DMS 273 (cell line): ENCODE data around the gene FNDC5.

Experiments used
- DNase-seq: peaks from one replicate; lab custom pipeline; 2025; ENCODE audit not compliant: unreplicated experiment; lab: John Stamatoyannopoulos, UW

The FNDC5 gene

GRCh38 chr1:32885676-32886003 lies 14.9 kb upstream of the FNDC5 start:
- DNase-seq, result peak; percentile 75

- peak; percentile 95 for DNase-seq
These were observed 14.0 kb upstream of the FNDC5 start for GRCh38 chr1:32884726-32885125.

- peak; percentile 43 for DNase-seq
These were observed 13.3 kb upstream of the FNDC5 start for GRCh38 chr1:32884032-32884372.

- DNase-seq, result peak; percentile 59
These were observed 12.8 kb upstream of the FNDC5 start for GRCh38 chr1:32883338-32884031.

- DNase-seq, result peak; percentile 96
These were observed 11.4 kb upstream of the FNDC5 start for GRCh38 chr1:32881871-32882850.

GRCh38 chr1:32881291-32881690 lies 10.6 kb upstream of the FNDC5 start:
- peak; percentile 44 for DNase-seq

GRCh38 chr1:32878637-32879041 lies 7.9 kb upstream of the FNDC5 start:
- DNase-seq, result peak; percentile 54

- DNase-seq, result peak; percentile 82
These were observed 7.5 kb upstream of the FNDC5 start for GRCh38 chr1:32878183-32878582.

- DNase-seq, result peak; percentile 81
These were observed 6.7 kb upstream of the FNDC5 start for GRCh38 chr1:32877211-32878110.

- DNase-seq, result peak; percentile 81
These were observed 5.9 kb upstream of the FNDC5 start for GRCh38 chr1:32876341-32877210.

- DNase-seq, result peak; percentile 27
These were observed 4.4 kb upstream of the FNDC5 start for GRCh38 chr1:32874860-32875752.

- DNase-seq, result no peak
These were observed 2.8 kb upstream of the FNDC5 start for GRCh38 chr1:32873484-32873883.

GRCh38 chr1:32872192-32872460 lies 1.4 kb upstream of the FNDC5 start:
- DNase-seq, result no peak

- peak; percentile 51 for DNase-seq
These were observed 866 bp upstream of the FNDC5 start for GRCh38 chr1:32871364-32872191.

GRCh38 chr1:32869923-32870614 lies 643 bp downstream of the FNDC5 start:
- no peak for DNase-seq

GRCh38 chr1:32868806-32869455 lies 1.8 kb downstream of the FNDC5 start:
- no peak for DNase-seq

GRCh38 chr1:32868085-32868484 lies 2.6 kb downstream of the FNDC5 start:
- DNase-seq, result no peak

- no peak for DNase-seq
These were observed 3.0 kb downstream of the FNDC5 start for GRCh38 chr1:32867671-32868070.
